PC-3 (cell line): Measurements from ENCODE around the gene ICE1.

ENCODE experiments used
- CTCF ChIP-seq: fragments of 300-600 bp; sonication (generic); conservative IDR thresholded peaks from 2 replicates; pipeline ENCODE4 v1.5.1; 2017; ENCODE audit warnings: antibody characterized with exemption, low read depth, mild to moderate bottlenecking, low read length
- EZH2 ChIP-seq: fragments of 300-600 bp; sonication (generic); IDR thresholded peaks from one replicate; pipeline ENCODE4 v1.6.1; 2017; ENCODE audit warnings: antibody characterized with exemption, mild to moderate bottlenecking, low read length; ENCODE audit not compliant: unreplicated experiment
- EZH2phosphoT487 ChIP-seq: fragments of 300-600 bp; sonication (generic); IDR thresholded peaks from 2 replicates; pipeline ENCODE4 v1.6.1; 2018; ENCODE audit warnings: mild to moderate bottlenecking, antibody characterized with exemption, low read length, borderline replicate concordance

- TF ChIP-seq EZH2 = no peak
- no peak for TF ChIP-seq CTCF
- no peak for TF ChIP-seq EZH2phosphoT487
Observed at GRCh38 chr5:5499442-5499841, 77.0 kb downstream of the ICE1 start.
